Renal pelvis (tissue), 4 donors: ENCODE measurements around the gene CAMSAP1. TPM values are rescaled to one million over a fixed set of nuclear protein-coding genes. Genes with fewer than 3 reads are reported as not detected.
"Not testable (repeated sequence)": the region's sequence is repeated elsewhere in the genome, so short reads cannot be mapped to it uniquely, and the experiment has no call there.

Source experiments
- DNase-seq: peaks from one replicate; pipeline ENCODE4 v3.0.0-alpha.2; 2013
- polyA plus RNA-seq, 3 donors: library from polyadenylated mRNA; unstranded; fragments of 120-200 nt; gene quantifications; one replicate each; pipeline ENCODE4 v1.2.1, GENCODE V29; 2013; ENCODE audit not compliant: insufficient read length in 3 of 3

Gene CAMSAP1
- polyA plus RNA-seq, 3 donors = 22.0 to 29.0 (median 26.0) TPM

DNA sequence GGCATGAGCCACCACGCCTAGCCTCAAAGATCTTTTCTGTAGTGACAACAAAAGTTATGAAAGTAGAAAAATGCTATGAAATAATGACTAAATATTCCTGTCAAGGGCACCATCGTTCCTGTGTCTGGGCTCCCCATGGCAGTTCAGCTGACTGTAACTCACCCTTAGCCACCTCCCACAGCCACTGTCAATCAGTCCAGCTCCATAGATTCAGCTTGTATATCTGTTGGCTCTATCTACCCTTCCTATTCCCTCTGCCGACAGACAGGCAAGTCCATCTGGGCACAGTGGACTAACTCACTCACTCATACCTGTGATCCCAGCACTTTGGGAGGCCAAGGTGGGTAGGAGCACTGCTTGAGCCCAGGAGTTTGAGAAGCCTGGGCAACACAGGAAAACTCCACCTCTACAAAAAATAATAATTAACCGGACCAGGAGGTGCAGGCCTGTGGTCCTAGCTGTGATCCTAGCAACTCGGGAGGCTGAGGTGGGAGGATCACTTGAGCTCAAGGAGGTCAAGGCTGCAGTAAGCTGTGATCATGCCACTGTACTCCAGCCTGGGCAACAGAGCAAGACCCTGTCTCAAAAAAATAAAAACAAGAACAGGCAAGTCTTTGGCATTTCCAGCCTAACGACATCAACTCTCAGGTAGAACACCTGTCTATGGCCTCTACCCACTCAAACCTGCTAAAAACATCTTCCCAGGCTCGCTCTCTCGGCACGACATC lies 6.2 kb downstream of the CAMSAP1 start:
- DNase-seq = no peak

DNA sequence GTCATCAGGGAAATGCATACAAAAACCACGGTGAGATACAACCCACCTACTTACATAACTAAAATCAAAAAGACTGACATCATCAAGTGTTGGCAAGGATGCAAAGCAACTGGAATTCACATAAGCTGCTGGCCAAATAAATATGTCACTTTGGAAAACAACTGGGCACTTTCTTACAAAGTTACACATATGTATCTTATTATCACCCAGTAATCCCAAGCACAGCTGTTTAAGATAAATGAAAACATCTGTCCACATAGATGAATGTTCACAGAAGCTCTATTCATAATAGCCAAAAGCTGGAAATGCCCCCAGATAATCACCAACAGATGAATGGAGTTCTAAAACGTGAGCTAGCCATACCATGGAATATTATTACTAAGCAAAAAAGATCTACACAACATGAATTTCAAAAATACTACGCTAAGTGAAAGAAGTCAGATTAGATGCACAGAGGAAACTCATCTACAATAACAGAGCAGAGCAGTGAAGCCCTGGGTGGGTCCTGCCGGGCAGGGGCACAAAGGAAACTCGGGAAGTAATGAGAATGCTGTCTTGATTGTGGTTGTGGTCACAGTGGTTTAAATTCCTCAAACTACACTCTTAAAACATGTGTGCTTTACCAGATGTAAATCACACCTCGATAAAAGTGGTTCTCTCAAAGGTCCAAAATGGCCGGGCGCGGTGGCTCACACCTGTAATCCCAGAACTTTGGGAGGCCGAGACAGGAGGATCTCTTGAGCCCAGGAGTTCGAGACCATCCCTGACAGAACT lies 8.5 kb downstream of the CAMSAP1 start:
- no peak for DNase-seq

DNA sequence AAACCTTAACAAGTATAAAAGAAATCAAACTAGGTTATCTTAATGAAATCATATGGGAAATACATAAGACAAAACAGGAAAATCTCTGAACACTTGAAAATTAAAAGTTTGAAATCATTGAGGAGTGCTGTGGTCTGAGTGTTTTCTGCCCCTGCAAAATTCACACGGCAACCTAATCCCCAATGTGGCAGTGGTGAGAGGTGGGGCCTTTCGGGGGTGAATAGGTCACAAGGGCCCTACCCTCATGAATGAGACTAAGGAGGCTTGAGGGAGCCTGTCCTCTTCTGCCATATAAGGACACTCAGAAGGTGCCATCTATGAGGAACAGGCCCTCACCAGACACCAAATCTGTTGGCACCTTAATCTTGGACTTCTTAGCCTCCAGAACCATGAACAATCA lies 10.7 kb downstream of the CAMSAP1 start:
- DNase-seq = no peak

DNA sequence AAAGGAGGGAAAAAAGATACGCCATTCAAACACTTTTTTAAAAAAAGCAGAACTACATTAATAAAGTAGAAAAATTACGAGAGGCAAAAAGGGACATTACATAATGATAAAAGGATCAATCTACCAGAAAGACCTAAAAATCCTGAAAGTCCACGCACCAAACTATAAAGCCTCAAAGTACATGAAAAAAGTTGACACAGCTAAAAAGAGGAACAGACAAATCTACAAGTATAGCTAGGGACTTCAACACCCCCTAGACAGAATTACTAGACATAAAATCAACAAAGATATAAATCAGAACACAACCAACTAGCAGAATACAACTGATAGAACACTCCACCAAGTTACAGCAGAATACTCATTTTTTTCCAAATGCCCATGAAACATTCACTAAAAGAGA lies 11.1 kb downstream of the CAMSAP1 start:
- no peak for DNase-seq

DNA sequence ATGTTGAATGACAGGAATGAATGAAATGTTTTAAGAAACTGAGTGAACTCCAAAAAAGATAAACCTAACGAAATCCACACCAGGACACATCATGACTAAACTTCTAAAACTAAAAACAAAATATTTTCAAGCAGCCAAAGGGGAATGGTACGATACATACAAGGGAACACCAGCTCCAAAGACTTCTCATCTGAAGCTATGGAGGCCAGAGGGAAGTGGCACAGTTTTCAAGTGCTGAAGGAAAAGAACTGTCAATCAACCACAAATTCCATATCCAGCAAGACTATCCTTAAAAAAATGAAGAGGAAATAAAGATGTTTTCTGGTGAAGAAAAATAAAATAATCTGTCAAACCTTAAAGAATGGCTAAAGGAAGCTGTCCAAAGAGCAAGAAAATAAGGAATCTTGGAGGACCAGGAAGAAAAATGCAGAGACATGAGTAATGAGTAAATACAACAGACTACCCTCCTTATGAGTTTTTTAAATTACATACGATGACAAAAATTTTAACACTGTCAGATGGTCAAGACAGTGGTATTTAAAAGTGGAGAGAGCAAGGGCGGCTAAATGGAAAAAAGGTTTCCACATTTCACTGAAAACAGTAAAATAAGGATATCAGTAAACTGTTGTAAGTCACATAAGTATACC lies 12.0 kb downstream of the CAMSAP1 start:
- DNase-seq = no peak

DNA sequence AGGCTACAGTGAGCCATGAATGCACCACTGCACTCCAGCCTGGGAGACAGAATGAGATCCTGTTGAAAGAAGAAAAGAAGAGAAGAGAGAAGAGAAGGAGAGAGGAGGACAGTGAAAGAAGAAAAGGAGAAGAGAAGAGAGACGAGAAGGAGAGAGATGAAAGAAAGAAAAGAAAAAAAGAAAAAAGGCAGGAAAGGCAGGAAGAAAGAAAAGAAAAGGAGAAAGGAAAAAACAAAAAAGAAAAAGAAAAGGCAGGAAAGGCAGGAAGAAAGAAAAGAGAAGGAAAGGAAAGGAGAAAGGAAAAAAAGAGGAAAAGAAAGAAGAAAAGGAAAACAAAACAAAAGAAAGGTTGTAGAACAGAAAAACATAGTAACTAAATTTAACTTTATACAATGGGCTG lies 14.2 kb downstream of the CAMSAP1 start:
- no peak for DNase-seq

DNA sequence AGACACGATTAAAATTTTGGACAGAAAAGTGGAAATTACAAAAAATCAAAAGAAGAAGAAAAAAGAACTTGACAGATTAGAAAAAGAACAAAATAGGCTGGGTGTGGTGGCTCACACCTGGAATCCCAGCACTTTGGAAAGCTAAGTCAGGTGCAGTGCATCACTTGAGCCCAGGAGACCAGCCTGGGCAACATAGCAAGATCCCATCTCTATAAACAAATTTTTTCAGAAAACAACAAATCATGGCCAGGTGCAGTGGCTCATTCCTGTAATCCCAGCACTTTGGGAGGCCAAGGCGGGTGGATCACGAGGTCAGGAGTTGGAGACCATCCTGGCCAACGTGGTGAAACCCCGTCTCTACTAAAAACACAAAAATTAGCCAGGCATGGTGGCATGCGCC lies 15.0 kb downstream of the CAMSAP1 start:
- DNase-seq = not testable (repeated sequence)

DNA sequence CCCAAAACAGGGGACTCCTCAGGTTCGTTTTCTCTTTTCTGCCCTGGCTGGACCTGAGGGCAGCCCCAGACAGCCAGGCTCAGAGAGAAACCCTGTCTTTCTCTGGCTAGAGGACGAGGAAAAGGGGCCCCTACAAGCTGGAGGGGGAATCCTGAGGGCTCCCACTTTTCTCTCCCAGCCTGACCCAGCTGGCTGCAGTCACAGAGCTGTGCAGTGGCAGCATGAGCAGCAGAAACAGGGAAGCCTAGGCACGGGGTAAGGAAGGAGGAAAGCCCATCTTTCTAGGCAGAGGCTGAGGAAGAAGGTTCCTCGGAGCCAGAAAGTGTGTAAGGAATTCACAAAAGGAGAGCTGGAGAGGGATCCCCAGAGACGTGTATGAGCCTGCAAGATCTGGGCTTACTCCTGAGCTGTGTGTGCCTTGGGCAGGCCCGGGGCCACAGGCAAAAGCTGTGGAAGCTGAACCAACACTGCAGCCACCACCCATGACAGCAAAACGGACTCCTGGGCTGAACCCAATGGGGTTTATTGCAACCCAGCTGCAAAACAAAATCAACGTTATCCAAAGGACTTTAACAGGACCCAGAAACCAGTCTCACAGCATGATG lies 16.2 kb downstream of the CAMSAP1 start:
- no peak for DNase-seq

DNA sequence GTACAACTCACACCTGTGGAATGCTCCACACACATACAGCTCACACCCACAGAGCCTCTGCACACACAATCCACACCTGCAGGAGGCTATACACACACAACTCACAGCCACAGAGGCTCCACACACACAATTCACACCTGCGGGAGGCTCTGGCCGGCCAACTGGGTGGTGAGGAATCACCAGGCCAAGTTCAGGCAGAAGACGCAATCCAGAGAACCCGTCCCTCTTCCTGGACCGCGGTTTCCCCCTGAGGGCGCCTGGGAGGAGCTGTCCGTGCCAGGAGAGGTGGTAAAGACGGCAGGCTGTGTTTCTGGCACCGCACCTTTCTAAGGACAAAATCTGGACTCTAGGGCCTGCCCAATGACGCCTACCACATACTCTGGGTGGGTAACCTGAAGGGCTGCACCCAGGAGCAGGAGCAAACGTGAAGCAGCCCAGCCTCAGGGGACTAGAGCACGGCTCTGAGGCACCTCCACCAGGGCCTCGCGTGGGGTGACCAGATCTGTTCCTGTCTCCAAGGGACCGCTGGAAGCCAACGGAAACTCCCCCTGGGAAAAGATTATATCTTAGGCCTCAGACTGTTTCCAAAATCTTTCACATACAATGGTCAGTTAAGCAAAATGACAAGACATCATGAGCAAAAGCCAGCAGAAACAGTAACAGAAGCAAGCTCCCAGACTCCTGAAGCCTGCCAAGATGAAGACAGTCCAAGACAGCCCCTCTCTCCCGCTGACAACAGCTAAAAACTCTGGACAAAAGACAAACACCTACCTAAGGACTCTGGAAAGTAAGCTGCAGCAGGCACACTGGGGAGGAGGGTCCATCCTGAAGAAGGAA lies 16.9 kb downstream of the CAMSAP1 start:
- no peak for DNase-seq

DNA sequence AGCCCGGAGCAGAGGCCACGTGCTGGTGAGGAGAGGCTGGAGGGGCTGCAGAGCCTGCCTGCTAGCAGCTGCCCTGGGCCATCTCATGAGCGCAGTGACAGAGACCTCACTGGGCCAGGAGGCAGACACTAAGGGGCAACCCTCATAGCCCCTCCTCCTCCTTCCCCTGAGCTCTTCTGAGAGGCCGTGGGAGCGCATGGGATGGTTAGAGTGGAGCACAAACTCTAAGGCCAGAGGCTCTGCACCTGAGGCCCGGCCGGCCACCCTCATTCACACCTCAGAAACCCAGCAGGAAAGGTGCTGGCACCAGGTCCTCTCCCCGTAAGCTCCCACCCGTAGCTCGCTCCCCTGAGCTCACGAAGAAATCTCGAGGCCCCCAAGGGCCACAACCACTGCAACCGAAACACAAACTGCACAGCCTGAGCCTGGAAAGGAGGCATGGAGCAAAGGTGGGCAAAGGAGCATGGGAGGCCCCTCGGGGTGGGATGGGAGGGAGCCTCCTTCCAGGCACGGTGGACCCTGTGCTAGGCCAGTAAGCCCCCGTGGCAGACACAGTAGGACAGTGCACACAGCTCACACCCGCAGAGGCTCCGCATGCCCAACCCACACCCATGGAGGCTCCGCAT lies 17.7 kb downstream of the CAMSAP1 start:
- DNase-seq = no peak

DNA sequence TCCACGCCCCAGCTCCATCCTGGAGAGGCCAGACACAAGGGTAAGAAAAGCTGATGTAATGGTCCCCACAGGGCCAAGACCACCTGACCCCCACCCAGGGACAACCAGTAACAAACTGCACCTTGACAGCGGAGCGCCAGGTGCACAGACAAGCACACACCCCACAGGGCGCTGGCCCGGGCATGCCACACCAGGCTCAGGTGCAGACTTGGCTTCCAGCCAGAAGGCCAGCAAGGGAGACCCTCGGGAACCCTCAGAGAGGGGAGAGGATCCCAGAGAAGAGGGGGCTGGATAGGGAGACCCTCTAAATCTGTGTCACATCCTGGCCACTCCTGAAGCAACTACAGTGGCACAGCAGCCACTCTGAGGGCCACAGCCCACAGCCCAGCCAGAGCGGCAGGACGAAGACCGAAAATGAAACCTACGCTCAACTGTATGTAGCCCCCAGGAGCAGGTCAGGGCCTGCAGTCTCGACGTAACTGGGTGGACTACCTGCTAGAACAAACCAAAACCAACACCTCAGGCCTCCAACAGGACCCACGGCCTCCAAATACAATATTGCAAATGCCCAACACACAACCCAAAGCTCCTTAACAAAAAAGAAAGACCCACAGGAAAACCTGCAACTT lies 18.5 kb downstream of the CAMSAP1 start:
- no peak for DNase-seq

DNA sequence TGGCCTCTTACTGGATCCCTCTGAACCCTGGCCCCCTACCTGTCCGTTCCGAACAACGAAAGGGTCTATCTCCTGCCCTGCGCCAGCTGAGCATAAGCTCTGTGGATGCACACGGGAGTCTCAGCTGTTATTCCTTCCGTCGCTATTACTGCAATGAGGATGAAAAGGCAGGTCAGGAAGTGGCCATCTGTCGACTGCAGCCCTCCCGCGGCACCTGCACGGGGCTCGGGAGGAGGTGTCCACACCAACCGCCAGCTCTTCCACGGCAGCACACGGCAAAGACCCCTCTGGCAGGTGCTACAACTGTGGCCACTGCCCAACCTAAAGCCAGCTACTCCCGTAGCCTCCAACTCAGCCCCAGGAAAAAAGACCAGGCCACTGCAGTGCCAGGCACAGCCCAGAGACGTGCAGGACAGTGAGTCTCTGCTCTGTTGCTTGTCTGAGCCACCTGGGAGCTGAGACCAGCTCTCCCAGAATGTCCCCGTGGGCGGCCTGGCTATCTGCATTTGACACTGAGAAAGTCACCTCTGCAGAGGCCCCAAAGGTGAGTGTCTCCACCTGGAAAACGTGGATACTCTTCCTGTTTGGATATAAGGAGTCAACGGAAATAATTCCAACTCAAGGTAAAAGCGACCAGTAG lies 19.1 kb downstream of the CAMSAP1 start:
- no peak for DNase-seq

DNA sequence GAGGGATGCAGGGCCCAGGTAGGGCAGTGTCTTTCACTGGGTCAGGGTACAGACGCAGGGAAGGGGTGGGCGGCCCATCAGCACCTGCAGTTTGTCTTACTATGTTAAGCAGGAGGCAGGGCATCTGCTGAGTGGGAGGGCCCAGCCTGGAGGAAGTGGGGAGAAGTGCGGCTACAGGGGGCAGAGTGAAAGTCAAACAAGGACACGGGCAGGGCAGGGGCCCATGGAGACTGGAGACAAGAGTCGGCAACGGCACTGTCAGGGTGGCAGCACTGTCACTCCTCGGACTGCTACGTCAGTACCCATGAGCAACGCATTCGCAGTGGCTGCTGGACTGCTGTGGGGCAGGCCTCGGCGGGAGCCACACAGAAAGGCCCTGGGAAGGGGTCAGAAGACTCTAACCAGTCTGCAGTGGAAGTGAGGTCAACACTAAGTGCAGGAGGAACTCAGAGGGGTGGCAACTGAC lies 19.7 kb downstream of the CAMSAP1 start:
- no peak for DNase-seq

DNA sequence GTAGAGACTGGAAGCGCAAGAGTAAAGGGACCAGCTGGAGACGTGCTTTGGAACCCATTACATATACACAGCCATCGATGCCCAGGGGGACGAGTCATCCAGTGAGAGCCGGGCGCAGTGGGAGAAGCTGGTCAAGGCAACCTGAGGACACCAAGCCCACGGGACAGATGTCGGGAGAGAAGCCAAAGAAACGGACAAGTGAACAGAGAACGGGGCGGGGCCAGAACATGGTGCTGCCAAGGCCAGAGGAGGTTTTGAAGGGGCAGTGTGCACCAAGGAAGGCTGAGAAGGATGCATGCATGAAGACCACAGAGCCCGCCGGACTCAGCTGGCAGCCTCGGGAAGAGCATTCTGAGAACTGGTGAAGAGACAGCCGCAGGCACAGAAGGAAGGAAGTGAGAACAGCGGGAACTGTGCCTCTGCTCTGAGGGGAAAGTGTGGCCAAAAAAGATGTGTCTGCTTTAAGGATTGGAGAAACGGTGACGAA lies 20.3 kb downstream of the CAMSAP1 start:
- no peak for DNase-seq

DNA sequence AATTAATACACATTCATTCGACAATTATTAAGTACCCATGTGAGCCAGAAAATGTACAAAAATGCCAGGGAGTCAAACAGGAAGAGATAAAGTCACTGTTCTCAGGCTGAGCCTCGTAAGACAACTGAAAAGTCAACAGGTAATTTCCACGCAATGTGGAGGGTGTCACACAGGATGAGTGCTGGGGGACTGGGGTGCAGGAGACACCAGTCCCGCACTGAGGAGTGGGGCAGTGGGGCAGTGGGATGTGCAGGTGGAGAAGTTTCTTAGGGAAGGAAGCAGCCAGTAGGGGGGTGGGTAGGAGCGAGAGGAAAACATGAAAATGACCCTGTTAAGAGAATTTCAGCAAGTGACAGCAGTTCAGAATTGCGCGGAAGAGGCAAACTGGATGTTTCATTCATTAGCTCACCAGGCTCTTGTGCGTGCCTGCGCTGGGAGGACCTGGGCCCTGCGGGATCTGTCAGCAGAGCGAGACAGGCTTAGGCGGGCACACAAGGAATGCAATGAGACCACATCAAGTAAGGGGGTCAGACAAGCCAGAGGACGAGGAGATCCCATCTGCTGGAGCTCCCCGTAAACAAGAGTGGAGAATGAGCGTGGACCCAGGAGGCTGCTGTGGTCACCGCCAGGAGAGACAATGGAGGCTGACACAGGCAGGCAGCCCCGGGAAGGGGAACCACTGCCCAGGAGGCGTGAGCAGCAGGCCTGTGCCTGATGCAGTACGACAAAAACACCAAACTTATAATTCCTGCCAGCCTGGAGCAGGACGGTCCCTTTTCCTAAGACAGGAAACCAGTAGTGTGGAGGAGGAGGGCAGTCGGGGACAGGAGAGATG lies 21.0 kb downstream of the CAMSAP1 start:
- DNase-seq = no peak

DNA sequence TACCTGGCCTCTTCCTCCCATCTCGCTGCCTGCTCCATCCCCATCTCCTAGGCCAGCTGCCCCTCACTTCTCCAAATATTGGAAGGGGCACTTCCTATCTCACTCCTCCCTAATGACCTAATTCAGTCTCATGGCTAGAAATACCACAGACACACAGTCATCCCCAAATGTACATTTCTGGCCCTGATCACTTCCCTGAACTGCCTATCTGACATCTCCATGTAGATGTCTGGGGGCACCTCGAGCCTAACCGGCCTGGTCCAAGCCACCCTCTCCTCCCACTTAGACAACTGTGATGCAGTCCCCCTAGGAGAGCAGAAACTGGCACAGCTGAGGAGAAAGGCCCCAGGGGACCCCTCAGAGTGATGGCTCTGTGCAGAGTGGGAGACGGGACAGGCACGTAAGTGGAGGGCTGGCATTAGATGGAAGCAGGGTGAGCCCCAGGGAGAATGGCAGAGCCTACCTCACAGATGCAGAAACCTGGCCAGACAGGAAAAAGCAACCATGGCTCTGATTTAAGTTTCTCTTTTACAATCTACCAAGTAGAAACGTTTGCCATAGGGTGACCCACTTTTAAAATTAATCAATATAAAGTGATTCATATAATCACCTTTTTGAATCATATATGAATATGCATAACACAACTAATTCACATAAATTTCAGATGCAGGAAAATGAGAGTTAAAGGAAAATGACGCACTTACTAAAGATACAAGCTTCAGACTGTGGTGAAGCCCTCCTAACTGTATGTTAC lies 22.1 kb downstream of the CAMSAP1 start:
- no peak for DNase-seq

DNA sequence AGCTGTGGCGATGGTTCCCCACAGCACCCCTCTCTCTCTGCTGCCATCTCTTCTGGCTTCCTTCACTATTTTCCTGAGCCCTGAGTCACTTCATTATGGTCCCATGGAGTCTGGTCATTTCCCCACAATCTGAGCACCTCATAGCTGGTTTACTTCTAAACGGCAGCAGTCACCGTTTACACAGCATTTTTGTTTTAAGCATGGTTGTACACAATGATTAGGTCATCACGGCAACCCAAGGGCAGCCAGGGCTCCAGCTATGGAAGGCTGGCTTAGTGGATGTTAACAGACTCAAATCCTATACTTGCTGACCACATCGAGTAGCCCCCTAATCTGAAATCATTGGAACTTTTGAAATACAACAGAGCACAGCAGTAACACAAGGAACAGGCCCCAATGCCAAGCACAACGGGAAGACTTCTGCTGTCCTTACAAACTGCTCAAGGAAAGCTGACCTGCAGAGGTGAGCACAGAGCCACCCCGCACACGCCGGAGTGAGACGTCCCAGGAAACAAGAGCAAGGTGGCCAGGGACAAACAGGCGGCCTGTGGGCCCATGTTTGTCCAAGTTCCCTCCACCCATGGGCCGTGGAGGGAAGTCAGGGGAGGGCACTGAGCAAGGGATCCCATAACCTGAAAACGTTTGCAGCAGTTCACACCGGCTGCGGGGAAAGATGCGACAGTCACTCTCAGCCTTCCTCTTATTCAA lies 22.9 kb downstream of the CAMSAP1 start:
- DNase-seq = no peak
